GM13976 (cell line): ENCODE data around the gene TRAPPC3.
A peak's percentile ranks its signal among the peaks of the same experiment; 100 is the strongest.

Experiments used
- DNase-seq: peaks from one replicate; pipeline ENCODE4 v3.0.0; 2012; ENCODE audit warnings: low spot score
- CTCF ChIP-seq: IDR thresholded peaks from 2 replicates; pipeline ENCODE4 v1.5.1; 2012; ENCODE audit warnings: borderline replicate concordance, mild to moderate bottlenecking; ENCODE audit not compliant: insufficient read depth; ENCODE audit errors: extremely low read depth, missing control alignments, control extremely low read depth
- in situ Hi-C: fragments of 300-500 bp; cut with MboI; formaldehyde crosslinking; loops from one replicate; pipeline ENCODE4 v1.12.0; 2022; ENCODE audit warnings: low sequenced_read_pairs, mixed read lengths, inconsistent platforms; ENCODE audit not compliant: unreplicated experiment

TRAPPC3 gene

GRCh38 chr1:36126797-36127500, 22.3 kb downstream of the TRAPPC3 start:
- no peak for TF ChIP-seq CTCF
- in situ Hi-C loops, result no loop called here
- no peak for DNase-seq

- DNase-seq, result no peak
- in situ Hi-C loops, result no loop called here
- no peak for TF ChIP-seq CTCF
Observed at GRCh38 chr1:36126005-36126716, 23.1 kb downstream of the TRAPPC3 start.

- no peak for DNase-seq
- no peak for TF ChIP-seq CTCF
- in situ Hi-C loops, result no loop called here
Observed at GRCh38 chr1:36125129-36125991, 23.9 kb downstream of the TRAPPC3 start, which contains the start of gene COL8A2. Gene COL8A2, minus strand, starts transcription at chr1:36125222. Its CDS starts 24,980 bp downstream, at chr1:36100242.

- in situ Hi-C loops, result no loop called here
- DNase-seq, result no peak
- no peak for TF ChIP-seq CTCF
Observed at GRCh38 chr1:36124404-36125128, 24.7 kb downstream of the TRAPPC3 start.

- no peak for TF ChIP-seq CTCF
- peak; percentile 75 for DNase-seq
- in situ Hi-C loops, result no loop called here
Observed at GRCh38 chr1:36123356-36123755, 25.9 kb downstream of the TRAPPC3 start.
